GM12875 (cell line): Measurements from ENCODE around the gene MICAL3.
A peak's percentile ranks its signal among the peaks of the same experiment; 100 is the strongest.

Experiments used
- H3K4me3 ChIP-seq: one replicate; pipeline ENCODE4 v1.5.1; 2011; ENCODE audit warnings: low read depth, low read length, control low read depth
- TF ChIP-seq, protein P1 (sequence below): IDR thresholded peaks from 2 replicates; pipeline ENCODE4 v1.5.1; 2011; ENCODE audit warnings: low read depth, mild to moderate bottlenecking, control low read depth, inconsistent platforms, low read length, moderate library complexity, borderline replicate concordance; ENCODE audit not compliant: insufficient read depth

Gene MICAL3

DNA sequence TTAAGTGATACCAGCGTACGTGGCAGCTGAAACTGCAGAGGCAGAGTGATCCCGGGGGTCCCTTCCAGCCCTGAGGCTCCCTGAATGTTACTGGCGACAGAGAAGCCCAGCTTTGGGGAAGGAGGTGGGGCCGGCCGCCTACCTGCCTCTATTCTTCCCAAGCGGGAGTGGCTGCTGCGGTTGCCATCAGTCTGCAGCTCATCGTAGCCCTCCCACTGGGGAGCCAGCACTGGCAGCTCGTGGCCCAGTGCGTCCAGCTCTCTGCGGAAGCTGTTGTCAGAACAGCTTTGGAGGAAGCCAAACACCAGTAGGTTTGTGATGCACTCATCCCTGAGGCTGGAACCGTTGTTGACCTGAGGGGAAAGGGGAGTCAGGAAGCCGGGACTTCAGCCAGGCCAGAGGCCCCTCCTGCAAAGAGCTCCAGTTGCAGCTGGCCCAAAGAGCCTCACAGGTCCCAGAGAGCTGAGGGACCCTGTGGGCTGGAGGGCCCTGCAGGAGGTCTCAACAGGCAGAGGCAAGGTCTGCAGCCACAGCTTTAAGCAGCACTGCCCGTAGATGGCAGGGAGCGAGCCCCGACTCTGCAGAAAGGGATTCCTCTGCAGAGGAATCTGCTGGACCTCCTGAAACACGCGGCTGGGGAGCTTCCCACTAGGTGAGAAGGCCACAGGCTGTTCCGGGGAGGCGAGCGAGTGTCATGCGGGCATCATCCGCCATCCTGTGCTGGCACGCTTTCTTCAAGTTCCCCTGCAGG is 280.5 kb downstream of the MICAL3 start:
- TF ChIP-seq, protein P1, sequence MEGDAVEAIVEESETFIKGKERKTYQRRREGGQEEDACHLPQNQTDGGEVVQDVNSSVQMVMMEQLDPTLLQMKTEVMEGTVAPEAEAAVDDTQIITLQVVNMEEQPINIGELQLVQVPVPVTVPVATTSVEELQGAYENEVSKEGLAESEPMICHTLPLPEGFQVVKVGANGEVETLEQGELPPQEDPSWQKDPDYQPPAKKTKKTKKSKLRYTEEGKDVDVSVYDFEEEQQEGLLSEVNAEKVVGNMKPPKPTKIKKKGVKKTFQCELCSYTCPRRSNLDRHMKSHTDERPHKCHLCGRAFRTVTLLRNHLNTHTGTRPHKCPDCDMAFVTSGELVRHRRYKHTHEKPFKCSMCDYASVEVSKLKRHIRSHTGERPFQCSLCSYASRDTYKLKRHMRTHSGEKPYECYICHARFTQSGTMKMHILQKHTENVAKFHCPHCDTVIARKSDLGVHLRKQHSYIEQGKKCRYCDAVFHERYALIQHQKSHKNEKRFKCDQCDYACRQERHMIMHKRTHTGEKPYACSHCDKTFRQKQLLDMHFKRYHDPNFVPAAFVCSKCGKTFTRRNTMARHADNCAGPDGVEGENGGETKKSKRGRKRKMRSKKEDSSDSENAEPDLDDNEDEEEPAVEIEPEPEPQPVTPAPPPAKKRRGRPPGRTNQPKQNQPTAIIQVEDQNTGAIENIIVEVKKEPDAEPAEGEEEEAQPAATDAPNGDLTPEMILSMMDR, result no peak
- no peak overlapping the region for H3K4me3 ChIP-seq

DNA sequence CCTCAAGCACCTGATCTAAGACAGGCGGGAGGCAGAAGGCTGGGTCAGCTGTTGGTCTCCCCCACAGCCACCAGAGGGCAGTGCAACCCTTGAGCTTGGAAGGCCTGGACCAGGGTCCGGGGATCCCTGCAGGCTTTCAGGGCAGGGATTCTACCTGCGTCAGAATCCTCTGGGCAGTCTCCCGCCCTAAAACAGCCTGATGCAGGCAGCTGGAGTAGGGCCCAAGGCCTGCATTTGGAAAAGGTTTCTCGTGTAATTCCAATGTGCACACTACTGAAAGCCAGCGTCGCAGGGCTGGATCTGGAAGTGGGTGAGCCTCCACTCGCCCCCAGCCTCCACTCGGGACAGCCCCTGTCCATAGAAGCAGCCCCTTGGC is 281.8 kb downstream of the MICAL3 start:
- no peak overlapping the region for H3K4me3 ChIP-seq
- TF ChIP-seq, protein P1, result peak; percentile 91

DNA sequence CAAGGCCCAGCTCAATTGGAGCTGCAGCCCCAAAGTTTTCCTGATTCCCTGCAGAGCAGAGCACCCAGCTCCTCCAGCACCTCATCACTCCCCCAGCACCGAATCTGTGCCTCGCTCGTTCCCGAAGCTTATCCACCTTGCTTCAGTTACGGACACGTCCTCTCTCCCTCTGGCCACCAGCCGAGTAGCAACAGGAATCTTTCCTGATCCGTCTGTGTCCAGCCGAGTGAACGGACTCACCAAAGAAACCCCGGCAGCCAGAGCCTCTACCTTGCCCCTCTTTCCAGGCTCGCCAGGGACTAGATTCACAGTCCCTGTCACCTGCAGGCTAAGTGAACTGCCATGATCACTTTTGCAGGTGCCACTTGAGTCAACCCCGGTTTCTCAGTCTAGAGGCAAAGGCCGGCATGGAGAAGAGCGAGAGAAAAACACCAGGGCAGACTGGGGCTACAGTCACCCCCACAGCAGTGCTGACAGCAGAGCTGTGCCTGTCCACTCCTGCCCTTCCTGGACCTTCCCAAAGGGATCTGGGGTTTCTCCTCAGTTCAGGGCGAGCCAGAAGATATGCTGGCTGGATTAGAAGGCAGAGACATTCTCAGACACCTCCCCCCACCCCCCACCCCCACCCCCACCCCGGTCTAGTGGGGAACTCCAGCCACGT is 282.4 kb downstream of the MICAL3 start:
- TF ChIP-seq, protein P1, result 0 out of 2 replicates have a peak, but pooled peaks have one; percentile 2
- no peak overlapping the region for H3K4me3 ChIP-seq

DNA sequence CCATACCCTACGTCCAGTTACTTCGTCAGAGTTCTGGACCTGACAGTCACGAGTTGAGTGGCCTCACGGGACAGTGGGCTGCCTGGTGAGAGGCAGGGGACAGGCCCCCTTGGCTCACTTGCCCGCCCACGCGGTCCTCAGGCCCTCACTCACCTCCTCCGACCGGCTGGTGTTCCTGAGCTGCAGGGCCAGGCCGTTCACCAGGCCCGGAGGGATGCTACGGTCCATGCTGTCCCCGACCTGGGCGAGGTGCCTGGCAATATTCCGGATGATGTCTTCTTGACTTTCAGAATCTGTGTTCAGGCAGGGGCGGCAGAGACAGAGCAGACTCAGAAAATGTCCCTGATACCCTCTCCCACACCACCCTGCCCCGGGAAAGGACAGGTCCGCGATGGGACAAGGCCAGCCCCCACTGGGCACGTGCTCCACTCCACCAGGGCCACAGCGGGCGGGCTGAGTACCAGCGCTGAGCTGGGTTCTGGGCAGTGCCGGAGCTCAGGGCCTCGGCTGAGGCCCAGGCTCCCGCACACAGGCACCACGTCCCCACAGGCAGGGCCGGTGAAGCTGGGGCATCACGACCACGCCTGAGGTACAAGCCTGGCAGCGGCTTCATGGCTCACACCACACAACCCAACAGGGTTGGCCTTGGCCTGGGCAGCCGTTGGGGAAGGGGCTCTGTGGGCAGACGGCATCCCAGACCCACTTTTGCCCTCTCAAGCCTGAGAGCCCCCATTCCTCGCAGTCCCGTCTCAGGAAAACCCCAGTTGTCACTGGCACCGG is 285.0 kb downstream of the MICAL3 start:
- H3K4me3 ChIP-seq, result no peak overlapping the region
- TF ChIP-seq, protein P1, result no peak

DNA sequence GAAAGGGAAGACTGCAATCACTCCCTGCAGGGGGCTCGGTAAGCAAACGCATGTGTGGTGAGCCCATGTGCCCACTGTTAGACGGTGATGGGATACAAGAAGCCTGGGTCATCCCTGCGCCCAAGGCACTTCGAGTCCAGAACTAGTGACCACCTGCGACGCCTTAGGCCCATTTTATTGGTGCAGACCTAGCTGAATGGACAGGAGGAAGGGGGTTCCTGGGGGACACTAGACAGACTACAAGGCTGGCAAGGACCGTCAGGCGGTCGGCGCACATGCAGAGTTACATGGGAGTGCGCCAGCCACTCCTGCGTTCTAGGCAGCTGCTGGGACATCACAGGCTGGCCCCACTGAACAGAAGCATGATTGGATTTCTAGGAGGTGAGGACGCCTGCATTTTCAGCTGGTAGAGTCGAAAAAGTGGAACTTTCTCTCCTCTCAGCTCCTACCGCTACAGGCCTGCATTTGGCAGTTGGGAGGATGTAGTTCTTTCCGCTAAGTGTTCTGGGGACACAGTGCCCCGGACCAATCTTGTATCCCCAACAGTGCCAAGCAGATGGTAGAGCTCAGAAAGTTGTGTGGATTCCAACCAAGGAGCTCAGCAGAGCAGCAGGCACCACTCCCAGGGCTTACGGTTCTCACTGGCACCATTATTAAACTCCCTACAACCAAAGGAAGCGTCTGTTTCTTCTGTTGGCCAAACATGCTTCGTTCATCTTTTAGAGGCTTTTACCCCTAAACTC is 285.8 kb downstream of the MICAL3 start:
- no peak overlapping the region for H3K4me3 ChIP-seq
- TF ChIP-seq, protein P1, result no peak
